NK-92 (cell line): Measurements from ENCODE around the gene SLC6A2.
"Not testable (repeated sequence)": the region's sequence is repeated elsewhere in the genome, so short reads cannot be mapped to it uniquely, and the experiment has no call there.

Source experiments
- DNase-seq: peaks from one replicate; lab custom pipeline; 2025; ENCODE audit not compliant: unreplicated experiment; lab: John Stamatoyannopoulos, UW

SLC6A2 gene

DNA sequence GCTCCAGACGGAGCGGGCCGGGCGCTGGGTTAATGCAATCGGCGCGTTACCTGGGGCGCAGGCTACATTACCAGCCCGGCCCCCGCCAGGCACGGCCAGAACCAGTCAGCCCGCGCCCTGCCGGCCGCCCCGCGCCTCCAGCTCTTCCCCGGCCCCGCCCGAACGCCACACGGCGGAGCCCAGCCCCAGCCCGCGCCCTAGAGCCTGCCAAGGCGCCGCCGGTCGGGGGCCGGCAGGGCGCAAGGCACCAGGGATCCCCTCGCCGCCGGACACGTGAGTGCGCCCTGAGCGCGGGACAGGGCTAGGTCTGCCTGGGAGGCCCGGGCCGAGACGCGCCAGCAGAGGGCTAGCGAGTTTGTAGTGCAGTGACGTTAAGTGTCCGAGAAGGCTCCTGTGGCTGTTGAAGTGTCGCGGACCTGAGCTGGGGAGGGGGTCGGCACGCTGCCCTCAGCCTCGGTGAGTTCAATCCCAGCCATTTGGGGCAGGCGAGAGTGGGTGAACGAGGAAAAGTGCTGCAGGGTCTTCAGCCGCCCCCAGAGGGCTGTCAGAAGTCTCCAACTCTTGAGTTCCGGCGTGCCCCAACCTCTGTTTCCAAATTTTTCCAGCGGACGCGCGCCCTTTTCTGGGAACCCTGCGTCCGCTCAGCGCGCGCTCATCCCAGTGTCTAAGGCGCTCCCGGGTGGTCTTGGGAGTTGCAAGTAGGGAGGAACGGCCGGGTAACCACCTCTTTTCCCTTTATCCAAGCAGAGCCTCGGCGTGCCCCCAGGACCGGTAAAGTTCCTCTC is at the start of gene SLC6A2:
Gene SLC6A2 (plus strand): TSS at position 92 of the 785 bp plus-strand sequence. CDS start 707 bp downstream, outside the sequence.
- no peak for DNase-seq

DNA sequence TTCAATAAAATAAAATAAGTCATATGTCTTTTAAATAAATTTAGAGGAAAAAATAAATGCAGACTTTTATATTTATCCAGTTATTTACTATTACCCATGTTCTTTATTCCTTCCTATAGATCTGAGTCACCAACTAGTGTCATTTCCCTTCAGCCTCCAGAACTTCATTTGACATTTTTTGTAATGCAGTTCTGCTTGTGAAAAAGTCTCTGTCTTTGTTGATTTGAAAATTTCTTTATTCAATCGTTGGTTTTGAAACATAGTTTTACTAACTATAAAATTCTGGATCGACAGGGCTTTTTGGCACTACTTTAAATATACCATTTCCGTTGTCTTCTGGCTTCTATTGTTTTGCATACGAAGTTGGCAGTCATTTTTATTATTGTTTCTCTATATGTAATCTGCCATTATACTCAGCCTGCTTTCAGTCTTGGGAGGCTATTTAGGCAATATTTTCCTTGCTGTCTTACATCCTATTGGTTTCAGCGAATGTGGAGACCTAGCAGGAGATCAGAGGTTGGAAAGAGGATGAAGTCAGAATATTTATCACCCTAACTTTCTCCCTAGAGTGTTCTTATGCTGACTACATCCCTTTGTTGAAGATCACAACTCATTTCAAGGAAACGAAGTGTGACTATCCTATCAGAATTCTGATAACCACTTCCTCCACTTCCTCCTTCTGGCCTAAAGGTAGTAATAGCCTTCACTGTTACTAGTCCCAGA is 42.0 kb upstream of the SLC6A2 start:
- DNase-seq = no peak

DNA sequence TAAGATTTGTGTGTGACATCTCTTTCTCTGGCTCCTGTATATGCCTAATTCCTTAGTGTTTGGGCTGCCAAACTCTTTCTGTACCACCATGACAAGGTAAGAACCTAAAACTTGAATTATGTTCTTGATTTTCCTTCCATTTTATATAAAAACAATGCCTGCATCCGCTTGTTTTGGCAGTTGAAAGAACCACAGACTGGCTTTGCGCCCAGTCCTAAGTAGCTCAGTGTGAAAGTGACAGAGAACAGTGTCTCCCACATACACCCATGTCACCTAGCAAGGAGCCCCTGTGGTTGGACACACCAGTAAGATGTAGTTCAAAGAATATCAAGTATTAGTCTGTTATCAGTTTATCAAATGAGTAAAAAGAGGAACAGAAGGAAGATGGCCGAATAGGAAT is 40.7 kb upstream of the SLC6A2 start:
- DNase-seq = no peak

DNA sequence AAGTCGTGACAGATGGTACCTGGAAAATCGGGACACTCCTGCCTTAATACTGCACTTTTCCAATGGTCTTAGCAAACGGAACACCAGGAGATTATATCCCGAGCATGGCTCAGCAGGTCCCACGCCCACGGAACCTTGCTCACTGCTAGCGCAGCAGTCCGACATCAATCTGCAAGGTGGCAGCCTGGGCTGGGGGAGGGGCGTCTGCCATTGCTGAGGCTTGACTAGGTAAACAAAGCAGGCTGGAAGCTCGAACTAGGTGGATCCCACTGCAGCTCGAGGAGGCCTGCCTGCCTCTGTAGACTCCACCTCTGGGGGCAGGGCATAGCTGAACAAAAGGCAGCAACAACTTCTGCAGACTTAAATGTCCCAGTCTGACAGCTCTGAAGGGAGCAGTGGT is 40.1 kb upstream of the SLC6A2 start:
- DNase-seq = not testable (repeated sequence)

DNA sequence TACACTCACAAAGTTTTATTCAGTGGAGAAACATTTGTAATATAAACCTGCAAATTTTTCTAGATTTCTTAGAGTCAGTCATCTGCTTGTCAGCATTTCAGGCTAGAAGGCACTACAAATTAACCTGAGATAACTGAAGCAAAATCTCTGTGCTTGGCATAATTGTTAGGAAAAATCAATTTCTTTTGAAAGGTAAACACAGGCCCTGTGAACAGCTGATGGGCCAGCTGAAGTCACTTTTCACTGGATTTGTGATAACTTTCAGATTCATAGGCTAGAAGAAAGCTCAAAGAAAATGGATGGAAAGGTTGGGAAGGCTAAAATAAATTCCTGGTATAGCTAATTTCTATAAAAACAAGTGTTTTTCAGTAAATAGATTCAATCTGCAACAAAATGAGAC is 34.0 kb upstream of the SLC6A2 start:
- DNase-seq = no peak

GRCh38 chr16:55622272-55622671 is 33.5 kb upstream of the SLC6A2 start:
- DNase-seq = no peak

DNA sequence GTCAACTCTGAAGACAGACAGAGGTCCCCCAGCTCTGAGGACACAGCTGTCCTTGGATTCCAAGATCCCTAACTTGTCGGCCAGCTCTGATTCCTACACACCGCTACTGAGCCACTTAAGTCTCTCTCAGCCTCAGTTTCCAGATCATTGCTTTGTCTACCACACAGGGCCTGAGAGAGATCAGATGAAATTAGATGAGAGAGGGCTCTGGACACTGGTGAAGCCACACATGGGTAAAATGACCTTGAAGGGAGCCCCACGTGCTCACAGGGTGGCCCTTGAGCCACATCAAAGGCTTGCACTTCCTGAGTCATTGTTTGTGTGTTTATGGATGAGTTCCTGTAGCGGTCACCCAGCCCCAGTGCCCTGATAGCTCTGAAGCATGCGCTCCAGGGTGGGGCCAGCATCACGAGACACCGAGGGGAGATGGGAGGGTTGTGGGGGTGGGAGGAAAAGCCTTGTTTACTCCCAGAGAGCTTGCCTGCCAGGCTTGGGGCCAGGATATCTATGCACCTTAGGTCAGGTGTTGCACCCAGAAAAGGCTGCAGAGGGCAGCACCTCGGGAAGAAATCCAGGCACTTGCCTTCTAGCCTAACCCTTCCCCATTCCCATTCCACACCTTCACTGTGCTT is 32.7 kb upstream of the SLC6A2 start:
- no peak for DNase-seq

DNA sequence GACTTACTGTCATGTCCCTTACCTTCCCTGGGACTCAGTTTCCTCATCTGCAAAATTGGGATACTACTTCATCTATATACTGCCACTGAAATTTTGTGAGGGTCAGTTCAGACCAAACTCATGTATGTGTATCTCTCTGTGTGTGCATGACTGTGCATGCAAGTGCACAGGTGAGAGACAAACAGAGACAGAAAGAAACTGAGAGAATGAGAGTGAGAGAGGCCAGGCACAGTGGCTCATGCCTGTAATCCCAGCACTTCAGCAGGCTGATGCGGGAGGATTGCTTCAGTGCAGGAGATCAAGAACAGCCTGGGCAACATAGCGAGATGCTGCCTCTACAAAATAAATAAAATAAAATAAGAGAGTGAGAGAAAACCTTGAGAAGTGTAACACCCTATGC is 32.1 kb upstream of the SLC6A2 start:
- no peak for DNase-seq

GRCh38 chr16:55624696-55625095 is 31.1 kb upstream of the SLC6A2 start:
- DNase-seq = no peak

- DNase-seq = no peak
Measured at GRCh38 chr16:55625843-55626242, 29.9 kb upstream of the SLC6A2 start.

- DNase-seq = no peak
Measured at GRCh38 chr16:55628306-55628968, 27.4 kb upstream of the SLC6A2 start.

GRCh38 chr16:55630774-55631173 is 25.0 kb upstream of the SLC6A2 start:
- no peak for DNase-seq

- DNase-seq = no peak
Measured at GRCh38 chr16:55632259-55632658, 23.5 kb upstream of the SLC6A2 start.

GRCh38 chr16:55634193-55634592 is 21.6 kb upstream of the SLC6A2 start:
- no peak for DNase-seq

DNA sequence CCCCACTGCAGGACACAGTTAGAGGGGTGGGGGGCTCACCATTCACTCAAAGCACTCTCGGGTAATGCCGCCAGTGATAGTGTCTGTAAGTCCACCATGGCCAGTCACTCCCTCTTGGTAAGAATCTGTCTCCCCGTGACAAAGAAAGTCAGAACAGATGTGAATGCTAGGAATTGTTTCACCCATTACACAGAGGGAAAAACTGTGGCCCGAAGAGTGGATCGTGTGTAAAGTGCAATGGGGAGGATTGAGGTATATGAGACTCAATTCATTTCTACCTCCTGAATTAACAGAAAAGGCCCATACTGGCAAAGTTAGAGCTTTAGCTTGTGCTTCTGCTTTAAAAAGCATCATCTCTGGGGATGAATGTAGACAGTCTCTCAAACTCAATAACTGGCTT is 17.5 kb upstream of the SLC6A2 start:
- DNase-seq = no peak

- no peak for DNase-seq
Measured at GRCh38 chr16:55640701-55641327, 15.0 kb upstream of the SLC6A2 start.

- DNase-seq = no peak
Measured at GRCh38 chr16:55641430-55642056, 14.2 kb upstream of the SLC6A2 start.

GRCh38 chr16:55642611-55643010 is 13.2 kb upstream of the SLC6A2 start:
- DNase-seq = no peak

DNA sequence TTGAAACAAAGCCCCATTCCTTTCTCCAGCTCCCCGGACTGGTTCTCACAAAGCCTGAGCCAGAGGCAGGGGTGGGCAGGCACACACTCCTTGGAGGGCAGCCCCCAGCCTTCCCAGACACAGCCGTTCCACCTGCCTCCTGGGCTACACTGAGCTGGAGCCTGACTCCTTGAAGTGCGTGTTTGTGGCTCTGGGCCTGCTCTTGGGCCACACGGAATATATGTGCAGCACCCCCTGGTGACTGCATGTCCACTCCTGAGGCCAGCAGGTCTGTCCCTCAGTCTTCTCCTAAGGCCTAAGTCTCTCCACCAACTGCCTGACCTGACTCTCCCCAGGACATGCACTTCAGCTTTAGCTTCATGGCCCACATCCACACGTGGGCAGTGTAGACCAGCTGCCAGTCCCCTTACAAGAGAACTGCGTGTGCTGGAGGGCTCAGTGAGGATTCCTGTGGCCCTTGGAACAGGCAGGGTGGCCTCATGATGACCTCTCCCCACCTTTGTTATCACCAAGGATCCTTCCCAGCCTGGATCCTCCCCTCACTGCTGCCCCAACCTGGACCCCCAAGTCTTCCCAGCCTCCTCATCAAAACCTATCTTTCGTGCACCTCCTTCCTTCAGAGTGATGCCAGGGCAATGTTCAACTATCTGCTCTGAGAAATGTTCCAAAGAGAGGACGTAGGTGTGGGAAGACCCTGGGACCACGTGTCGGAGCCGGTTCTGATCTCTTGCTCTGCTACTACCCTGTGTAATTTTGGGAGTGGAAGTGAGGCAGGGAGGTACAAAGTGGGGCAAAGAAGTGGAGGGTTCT is 12.4 kb upstream of the SLC6A2 start:
- DNase-seq = no peak

- DNase-seq = no peak
Measured at GRCh38 chr16:55645986-55646385, 9.8 kb upstream of the SLC6A2 start.
